NCI-H146 treated with DMSO at 0.1 percent for 48 hours (cell line): Measurements from ENCODE around the gene SYNJ2.
A peak's percentile ranks its signal among the peaks of the same experiment; 100 is the strongest.

Source experiments
- DNase-seq: peaks from one replicate; lab custom pipeline; 2025; ENCODE audit not compliant: unreplicated experiment; lab: John Stamatoyannopoulos, UW

SYNJ2 gene

DNA sequence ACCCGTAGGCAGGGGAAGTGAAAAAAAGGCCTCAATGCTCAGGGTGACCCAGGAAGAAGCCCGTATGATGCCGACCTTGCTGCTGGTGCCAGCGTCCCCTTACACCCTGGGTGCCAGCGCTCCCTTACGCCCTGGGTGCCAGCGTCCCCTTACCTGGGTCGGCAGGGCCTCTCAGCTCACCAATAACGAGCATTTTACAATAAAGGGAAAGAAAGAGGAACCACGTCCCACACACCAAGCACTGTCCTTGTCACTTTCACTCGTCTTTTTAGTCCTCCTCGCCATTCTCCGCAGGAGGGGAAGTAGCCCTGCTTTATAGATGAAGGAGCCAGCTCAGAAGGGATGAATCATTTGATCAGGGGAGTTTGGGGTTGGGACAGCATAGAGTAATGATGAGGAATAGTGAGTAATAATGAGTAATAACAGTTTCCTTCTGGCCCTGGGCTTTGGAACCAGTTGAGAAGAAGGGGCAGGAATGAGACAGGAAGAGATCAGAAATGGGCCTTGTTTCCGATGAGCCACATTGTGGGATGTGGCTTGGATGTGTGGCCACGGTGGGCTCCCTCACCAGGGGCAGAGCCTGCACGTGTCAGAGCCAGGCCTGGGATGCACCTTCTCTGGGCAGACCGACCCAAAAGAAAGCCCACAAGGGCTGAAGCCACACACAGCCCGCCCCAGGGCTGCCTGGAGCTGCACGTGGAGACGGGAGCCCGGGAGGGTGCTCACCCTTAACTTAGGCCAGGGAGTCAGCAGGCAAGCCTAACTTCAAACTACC, 75.7 kb downstream of the SYNJ2 start:
- DNase-seq, result no peak

DNA sequence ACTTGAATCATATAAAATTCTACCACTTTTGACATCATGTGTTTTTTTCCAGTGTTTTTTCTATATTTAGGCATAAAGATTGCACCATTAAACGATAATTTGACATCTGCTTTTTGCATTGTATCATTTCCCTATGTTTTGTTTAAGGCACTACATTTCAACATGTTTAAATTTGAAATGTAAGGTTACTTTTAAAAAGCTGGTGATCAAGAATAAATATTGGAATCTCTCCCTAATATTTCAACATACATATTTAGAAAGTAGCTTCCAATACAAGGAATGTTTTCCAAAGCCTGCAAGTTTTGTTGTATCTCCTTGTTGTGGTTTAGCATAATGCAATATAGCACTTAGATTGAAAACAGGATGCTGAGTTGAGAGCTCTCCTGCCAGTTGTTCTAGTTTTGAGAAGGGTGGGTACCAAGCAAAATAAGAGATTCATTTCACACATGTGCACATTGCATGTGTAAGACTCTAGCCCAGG, 76.5 kb downstream of the SYNJ2 start:
- DNase-seq, result no peak

DNA sequence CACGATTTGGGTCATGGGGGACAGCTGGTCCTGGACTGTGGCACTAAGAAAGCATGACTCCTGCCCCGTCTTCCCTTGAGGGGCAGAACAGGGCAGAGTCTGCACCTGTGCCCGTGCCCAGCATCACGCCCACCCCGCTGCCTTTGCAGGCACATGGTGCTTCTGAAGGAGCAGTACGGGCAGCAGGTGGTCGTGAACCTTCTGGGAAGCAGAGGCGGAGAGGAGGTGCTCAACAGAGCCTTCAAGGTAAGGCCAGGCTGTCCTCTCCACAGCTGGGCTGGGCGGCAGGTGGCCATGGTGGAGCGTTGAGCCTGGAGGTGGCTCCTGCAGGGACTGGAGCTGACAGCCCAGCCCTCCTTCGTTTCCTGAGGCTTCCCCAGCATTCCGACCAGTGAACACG, 77.4 kb downstream of the SYNJ2 start:
- no peak for DNase-seq

DNA sequence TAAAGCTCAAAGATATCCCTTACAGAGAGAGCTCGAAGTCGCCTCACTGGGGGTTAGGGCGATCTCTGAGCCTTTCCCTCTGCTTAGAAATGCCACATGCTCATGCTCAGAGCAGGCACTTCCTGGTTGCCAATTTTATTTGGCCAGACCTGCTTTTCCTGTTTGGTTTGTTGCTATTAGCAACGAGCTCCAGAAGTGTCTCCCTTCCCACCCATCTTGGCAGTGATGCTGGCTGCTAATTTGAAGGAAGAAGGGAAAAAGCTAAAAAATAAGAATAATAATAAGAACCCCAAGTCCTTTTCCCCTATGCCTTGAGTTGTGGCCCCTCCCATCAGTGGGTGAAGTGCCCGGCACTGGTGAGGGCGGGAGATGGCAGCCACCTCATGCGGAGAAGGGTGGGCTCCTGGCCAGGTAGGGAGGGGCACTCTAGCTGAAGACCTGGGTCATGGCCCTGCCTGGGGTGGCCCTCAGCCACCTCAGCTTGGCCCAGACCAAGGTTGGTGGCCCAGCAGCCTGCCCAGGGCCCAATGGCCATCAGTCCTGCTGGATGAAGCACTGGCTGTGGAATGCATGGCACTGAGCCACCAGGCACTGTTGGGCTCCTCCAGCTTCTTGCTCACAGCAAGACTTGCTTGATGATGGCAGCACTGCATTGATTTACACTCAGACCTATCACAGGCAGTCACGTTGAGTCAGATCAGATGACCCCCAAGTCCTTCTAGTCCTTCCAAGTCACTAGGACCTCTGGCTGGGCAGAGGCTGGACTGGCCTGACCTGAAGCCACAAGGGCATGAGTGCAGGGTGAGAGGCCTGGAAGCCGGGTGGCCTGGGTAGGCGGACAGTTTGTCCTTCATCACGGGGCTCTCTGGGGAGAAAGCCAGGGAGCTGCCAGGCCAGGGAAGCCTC, 79.0 kb downstream of the SYNJ2 start:
- peak; percentile 18 for DNase-seq

DNA sequence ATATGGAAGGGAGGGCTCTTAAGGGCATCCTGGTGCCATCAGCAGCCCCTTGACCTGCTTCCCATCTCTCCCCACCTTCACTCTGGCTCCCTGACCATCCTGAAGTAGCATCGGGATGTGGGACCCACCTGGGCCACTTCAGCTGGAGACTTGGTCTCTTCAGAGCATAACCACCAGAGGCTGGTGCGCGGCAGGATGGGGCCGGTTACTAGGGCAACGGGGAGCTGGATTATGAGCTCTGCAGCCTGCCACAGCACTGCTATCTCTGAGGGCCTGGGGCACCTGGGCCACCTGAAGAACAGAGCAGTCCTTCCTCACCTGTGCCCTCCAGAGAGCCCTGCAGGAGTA, 79.7 kb downstream of the SYNJ2 start:
- DNase-seq, result peak; percentile 81

DNA sequence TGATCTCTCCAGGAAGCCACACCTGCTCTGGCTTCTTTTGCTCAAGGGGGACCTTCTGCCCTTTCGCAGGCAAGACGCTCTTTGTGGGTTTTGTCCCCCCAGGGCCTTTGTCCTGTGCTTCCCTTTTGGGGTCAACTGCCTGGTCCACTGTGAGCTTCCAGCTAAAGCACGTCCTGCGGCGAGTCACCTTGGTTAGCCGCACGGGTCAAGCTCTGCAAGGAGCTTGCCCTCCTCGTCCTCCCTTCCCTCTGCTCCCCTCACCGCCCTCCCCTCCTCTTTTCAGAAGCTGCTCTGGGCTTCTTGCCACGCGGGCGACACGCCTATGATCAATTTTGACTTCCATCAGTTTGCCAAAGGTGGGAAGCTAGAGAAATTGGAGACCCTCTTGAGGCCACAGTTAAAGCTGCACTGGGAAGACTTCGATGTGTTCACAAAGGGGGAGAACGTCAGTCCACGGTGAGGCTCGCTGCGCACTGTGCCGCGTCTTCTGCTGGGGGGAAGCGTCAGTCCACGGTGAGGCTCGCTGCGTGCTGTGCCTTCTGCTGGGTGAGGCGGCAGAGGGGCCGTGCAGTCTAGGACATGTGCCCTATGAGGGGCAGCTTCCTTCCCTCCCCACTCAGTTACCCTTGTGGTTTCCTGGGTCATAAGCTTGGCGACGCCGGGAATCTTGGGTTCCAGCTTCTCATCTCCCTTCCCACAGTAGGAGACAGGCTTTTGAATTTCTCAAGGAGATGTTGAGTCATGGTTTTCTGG, 80.2 kb downstream of the SYNJ2 start:
- DNase-seq, result no peak

DNA sequence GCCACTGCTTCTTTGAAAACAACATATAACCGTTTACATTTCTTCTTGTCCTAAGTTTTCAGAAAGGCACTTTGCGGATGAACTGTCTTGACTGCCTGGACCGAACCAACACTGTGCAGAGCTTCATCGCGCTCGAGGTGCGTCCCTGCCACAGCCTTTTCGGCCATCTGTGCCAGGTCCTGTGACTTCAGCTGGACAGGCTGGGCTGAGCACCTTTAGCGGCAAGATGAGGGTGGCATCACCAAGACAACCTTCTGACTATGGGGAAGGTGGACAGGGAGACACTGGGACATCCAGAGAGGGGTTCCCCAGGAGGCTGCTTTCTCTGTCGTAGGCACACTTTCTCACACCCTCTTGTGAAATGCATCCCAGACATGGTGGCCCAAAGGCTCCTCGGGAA, 82.1 kb downstream of the SYNJ2 start:
- no peak for DNase-seq

DNA sequence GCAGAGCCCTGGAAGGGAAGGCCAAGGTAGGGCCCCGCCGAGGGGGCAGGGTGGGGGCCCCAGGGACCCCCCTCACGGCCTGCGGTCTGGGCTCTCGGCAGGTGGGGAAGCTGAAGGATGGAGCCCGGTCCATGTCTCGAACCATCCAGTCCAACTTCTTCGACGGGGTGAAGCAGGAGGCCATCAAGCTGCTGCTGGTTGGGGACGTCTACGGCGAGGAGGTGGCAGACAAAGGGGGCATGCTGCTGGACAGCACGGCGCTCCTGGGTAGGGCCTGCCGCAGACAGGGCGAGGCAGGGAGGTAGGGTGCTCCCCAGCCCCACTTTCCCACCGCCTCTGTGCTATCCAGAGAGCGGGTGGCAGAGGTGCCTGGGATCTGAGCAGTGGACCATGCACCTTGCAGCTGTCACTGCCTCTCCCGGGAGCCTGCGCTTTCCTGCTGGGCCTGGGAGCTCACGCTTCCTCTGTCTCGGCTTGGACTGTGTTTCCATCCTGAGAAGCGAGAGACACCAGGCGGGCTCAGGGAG, 83.1 kb downstream of the SYNJ2 start:
- DNase-seq, result no peak

DNA sequence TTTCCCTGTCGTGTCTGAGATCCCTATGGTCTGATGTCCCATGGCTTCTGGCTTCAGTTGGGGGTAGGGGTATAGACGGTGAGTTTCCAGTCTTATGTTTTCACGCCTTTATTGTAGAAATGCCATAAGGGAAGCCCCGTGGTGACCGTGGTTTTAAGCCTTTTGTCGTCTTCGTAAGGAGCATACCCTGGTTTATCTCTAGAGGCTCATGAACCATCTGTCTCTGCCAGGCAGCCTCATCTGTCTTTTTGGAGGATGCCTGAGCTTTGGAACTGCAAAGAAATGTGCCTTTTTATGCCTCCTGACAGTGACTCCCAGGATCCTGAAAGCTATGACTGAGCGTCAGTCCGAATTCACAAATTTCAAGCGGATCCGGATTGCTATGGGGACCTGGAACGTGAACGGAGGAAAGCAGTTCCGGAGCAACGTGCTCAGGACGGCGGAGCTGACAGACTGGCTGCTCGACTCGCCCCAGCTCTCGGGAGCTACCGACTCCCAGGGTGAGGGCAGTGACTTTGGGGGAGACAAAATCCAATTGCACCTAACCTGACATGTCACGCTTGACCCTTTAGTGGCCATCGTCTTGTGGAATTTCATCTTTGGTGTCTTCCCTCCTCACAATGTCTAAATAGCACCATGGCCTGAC, 84.6 kb downstream of the SYNJ2 start:
- DNase-seq, result no peak

DNA sequence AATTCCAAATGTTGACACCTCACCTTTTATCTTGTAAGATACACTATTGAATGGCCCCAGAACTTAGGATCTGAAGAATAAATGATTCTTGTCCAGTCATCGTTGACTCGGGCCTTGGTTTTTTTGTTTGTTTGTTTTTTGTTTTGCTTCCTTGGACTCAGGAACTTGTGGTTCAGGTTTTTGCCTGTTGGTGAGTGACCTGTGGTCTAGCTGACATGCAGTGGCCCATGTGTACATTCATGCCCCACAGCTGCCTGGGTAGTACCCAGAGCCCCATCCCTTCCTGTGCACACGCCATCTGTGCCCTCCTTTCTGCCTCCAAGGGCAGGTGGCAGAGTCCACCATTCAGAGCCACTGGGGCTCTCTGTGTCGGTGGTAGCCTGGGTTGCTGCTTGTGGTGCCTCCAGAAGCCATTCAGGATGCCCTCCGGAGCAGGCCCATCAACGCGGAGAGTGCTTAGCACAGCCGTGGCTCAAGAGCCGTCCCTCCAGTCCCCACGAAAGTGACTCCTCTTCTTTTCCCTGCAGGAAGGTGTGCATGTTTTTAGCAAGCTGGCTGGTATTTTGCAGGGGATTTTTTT, 85.9 kb downstream of the SYNJ2 start:
- DNase-seq, result no peak

DNA sequence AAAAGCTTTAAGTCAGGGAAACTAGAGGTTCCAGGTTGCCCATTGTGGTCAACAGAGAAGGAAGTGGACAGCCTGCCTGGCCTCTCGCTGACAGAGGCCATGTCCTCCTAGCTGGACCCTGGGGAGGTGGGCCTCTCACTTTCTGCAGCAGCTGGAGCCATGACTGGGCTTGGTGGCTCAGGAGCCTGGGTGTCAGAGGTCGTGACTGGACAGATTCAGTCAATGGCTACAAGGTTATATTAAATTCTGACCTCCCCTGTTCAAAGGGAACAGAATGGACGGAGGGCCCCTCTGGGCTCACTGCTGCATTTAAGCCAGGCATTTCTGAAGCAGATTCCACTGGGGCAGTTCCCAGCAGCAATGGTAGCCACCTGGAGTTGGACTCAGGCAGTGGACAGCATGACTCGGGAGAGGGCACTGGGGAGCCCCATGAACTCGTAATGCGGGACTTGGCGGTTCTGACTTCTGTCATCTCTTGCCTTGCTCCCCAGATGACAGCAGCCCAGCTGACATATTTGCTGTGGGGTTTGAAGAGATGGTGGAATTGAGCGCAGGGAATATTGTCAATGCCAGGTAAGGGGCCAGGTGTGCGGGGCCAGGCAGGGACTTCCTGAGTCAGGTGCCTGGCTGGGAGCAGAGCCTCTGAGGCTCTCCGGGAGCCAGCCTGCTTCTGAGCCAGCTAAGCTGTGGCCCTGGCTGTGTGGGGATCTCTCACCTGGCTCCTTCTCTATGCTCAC, 86.7 kb downstream of the SYNJ2 start:
- DNase-seq, result no peak

DNA sequence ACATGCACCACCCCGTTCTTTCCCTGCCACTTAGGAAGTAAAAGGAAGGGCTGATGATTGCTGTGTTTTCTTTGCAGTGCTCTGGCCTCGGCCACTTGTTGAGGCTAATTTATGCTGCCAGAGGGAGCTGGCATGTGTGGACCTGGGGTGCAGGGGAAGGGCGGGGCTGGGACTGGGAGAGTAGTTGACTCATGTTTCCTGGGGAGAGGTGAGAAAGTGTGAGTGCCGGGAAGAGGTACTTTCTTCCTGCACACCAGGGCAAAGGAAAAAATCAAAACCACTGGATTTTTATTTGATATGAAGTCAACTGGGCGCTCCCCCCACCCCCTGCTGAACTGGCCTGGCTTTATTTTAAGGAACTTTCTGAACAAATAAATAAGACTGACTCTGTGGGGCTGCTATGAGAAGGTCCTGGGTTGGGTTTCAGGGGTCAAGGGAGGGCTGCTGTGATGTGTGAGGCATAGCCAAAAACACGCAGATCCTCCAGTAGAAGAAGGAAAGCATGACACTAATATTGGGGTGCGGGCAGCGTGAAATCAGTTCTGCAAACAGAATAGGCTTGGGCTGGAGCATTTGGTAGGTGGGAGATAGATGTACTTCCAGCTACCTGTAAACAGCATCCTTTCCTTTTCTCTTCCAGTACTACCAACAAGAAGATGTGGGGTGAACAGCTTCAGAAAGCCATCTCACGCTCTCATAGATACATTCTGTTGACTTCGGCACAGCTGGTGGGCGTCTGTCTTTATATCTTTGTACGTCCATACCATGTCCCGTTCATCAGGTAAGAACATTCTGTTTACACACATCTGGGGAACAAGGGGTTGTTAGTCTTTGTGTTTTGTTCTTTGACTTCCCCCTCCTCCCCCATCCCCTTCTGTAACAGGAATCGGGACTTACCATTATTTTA, 87.5 kb downstream of the SYNJ2 start:
- DNase-seq, result no peak

DNA sequence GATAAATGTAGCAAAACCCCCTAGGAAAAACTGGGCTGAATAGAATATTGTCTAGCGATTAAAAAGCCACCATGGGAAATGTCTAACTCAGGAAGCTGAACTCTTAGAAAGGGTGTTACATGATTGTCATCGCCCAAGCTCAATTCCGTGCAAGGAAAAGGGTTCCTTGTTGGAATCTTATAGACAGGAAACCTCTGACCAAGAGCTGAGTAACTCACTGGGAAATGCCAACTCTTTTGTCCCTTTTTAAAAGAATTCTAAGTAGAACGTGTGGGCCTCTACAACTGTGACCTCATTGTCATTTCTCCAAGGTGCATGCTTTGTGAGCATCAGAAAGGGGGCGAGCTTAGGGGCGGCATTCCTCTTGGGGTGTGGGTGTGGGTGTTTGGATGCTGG, 88.1 kb downstream of the SYNJ2 start:
- no peak for DNase-seq

DNA sequence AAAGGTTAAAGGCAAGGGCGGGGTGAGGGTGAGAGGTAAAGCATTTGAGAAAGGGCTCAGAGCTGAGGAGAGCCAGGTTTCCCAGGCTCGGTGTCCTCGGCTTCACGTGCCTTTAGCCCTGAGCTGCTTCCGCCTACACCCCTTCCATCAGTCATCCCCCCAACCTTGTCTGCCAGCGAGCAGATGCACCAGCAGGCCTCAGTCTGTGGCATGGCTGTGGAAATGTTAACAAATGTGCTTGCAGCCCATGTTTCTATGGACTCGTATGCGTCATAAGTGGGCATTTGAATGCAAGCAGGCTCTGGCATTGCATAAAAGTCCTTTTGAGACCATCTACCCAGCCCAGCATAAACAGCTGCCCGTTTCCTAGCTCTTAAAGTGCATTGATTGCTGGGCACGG, 88.8 kb downstream of the SYNJ2 start:
- DNase-seq, result no peak

DNA sequence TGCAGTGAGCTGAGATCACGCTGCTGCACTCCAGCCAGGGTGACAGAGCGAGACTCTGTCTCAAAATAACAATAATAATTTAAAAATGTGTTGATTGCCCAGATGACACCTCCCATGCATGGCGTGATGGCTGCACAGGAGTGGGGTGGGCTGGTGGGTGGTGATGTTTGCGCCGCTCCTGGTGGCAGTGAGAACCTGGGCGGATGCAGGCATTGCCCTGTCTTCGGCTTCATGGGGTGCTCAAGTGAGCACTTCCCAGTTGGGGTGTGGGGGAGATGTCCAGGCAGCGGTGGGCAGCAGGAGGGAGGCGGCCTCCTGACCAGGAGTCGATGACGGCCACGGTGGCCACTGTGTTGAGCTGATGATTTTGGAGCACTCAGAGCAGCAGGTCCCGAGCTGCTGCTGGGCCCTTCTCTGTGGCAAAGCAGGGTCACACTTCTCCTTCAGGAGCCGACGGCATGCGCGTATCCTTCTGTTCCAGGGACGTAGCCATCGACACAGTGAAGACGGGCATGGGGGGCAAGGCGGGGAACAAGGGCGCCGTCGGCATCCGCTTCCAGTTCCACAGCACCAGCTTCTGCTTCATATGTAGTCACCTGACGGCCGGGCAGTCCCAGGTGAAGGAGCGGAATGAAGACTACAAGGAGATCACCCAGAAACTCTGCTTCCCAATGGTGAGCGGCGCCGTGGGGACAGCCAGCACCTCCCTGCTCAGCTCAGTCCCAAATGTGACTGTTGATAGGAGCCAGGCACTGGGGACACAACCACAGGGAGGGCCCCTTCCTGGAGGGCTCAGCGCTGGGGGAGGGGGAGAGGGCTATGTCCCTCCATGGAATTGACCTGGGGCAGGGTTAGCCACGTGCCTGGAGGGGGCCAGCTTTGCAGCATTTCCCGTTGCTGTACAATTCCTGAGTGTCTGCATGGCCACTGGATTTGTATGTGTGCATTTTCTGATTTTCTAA, 89.7 kb downstream of the SYNJ2 start:
- DNase-seq, result no peak

DNA sequence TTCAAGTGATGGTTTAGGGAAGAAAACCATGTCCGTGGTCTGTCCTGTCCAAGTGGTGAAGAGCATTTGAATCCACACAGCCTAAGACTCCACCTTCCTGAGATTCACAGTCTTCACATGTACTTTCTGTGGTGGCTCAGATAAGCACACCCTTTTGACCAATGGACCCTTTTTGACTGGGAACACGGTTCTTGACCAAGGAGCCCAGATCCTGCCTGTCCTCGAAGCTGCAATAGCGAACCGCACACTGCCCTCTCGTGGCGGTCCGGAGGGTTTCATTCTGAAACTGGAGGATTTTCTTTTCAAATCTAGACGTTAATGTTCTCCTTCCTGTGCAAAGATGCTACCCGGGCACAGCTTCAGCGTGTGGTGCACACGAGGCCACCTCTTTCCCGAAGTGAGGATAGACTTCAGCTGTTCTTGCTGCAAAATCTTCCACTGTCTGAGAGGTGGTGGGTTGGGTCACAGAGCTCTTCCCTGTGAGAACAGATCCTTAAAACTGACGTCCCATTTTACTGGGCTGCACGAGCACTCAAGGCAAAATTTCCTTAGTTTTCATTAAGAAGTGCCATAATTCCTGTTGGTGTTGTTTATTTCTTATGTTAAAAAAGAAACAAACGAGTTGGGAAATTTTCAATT, 90.5 kb downstream of the SYNJ2 start:
- DNase-seq, result peak; percentile 56

DNA sequence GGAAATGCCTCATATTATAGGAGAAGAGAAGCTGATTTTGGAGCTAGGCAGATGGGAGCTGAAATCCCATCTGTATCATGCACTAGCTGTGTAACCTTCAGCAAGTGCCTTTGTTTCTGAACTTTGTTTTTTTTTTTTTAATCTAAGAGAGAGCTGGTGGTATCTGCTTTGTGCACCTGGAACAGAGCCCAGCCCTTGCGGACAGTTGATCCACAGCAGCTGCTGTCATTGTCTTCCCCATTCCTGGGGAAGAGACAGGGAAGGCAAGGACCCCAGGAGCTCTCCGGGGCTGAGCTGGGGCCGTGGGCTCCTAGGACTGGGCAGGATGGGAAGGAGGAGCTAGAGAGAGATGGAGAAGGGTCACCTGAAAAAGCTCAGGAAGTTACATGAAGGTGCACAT, 92.1 kb downstream of the SYNJ2 start:
- peak; percentile 30 for DNase-seq
